ENCODE data around the gene CRAT.
A peak's percentile ranks its signal among the peaks of the same experiment; 100 is the strongest.

CRAT gene

DNA sequence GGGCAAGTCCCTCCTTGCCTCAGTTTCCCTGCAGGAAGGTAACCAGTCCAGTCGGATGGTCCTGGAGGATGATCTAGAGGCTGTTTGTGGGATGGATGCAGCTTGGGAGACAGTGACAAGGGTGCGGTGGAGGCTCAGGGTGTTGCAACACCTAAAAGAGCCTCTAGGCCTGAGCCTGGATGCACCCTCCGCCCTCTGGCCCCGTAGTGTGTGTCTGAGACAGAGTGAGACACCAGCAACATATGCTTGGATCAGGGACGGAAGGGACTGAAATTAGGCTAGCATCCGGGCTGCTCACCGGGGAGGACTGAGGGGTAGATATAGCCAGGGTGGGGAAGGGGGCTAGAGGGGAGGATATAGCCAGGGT, 1.1 kb downstream of the CRAT start:
- Mint-ChIP-seq H3K4me1 (peaks cover 19% of the 10 kb centered on the region), H3K4me3 (peak overlapping the region; percentile 96 to 98 (median 98)), H3K27me3 (ENCODE audit: low read depth) (no peaks in the 10 kb centered on the region), H3K27ac (peak overlapping the region; percentile 53 to 78 (median 72)), H3K36me3 (ENCODE audit: low read depth) (no peaks in the 10 kb centered on the region), H3K9me3 (no peaks in the 10 kb centered on the region)
- TF ChIP-seq, protein P1, sequence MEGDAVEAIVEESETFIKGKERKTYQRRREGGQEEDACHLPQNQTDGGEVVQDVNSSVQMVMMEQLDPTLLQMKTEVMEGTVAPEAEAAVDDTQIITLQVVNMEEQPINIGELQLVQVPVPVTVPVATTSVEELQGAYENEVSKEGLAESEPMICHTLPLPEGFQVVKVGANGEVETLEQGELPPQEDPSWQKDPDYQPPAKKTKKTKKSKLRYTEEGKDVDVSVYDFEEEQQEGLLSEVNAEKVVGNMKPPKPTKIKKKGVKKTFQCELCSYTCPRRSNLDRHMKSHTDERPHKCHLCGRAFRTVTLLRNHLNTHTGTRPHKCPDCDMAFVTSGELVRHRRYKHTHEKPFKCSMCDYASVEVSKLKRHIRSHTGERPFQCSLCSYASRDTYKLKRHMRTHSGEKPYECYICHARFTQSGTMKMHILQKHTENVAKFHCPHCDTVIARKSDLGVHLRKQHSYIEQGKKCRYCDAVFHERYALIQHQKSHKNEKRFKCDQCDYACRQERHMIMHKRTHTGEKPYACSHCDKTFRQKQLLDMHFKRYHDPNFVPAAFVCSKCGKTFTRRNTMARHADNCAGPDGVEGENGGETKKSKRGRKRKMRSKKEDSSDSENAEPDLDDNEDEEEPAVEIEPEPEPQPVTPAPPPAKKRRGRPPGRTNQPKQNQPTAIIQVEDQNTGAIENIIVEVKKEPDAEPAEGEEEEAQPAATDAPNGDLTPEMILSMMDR (IDR thresholded peaks at IDR 0.05; ENCODE audit: unreplicated experiment in 3 of 3), result no peak

DNA sequence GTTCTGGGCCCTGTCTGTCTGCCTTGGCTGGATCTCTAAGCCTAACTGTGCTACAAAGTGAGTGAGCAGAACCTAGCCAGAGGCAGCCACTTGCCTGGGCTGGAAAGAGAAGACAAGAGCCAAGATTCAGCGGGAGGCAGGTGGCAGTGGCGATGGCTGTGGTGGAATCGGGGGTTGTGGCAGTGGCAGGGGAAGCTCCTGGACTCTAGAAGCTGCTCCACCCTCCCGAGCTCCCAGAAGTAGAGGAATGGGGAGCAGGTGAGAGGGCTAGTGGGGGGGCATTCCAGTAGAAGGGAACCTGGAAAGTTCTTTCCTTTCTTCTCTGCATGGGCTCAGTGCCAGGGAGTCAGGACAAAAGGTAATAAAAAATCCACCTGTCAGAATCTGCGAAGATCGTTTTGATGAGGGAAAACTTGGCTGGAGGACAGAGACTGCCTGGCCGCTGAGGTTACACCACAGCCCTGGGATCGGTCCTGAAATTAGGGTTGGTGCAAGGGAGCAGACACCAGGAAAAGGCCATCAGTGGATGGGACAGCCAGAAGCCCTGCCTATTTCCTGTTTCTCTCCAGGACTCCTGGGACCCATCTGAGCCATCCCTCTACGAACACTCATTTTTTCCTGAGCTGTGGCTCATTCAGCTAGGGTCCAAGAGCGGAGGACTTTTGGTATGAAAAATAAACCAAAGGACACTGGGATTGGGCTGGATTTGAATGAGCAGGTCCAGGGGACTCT, 1.6 kb downstream of the CRAT start:
- Mint-ChIP-seq H3K27ac (peak overlapping the region; percentile 53 to 78 (median 72)), H3K27me3 (ENCODE audit: low read depth) (no peaks in the 10 kb centered on the region), H3K36me3 (ENCODE audit: low read depth) (no peaks in the 10 kb centered on the region), H3K4me3 (peak overlapping the region; percentile 96 to 98 (median 98)), H3K4me1 (peaks cover 16% of the 10 kb centered on the region), H3K9me3 (no peaks in the 10 kb centered on the region)
- TF ChIP-seq, protein P1 (IDR thresholded peaks at IDR 0.05; ENCODE audit: unreplicated experiment in 3 of 3), result no peak

DNA sequence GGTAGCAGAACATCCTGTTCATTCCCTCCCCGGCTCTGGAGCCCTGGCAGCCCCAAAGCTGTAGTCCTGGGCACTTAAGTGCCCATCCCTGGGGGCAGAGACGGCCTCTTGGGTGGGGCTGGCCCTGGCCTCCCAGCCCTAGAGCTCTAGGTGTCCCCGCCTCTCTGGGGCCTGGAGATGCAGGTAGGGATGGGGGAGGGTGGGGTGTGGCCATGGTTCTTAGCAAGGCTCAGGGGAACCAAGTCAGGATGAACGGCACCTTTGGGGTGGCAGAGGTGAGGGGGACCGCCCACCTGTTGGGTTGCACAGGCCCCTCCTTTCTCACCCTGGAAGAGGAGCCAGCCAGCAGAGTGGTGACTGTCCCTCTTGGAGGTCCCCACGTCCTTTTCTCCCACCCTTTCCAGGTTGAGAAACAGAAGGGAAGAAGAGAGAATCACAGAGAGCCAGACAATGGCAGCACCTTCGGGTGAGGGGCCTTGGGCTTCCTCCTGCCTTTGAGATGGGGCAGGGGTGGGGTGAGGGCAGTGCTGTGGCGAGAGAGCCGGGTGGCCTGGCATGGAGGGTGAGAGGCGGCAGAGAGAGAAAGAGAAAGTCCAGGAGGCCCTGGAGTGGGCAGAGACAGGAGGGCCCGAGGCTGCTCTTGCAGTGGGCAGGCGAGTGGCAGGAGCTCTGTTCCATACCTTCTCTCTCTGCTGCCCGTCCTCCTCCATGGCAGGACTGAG, 2.3 kb downstream of the CRAT start:
- TF ChIP-seq, protein P1 (IDR thresholded peaks at IDR 0.05; ENCODE audit: unreplicated experiment in 3 of 3), result no peak
- peak overlapping the region in 1 of 3 experiments; percentile 27 for H3K27ac Mint-ChIP-seq
- H3K27me3 Mint-ChIP-seq (ENCODE audit: low read depth), result no peaks in the 10 kb centered on the region
- no peaks in the 10 kb centered on the region for H3K9me3 Mint-ChIP-seq
- peak overlapping the region; percentile 96 to 98 (median 98) for H3K4me3 Mint-ChIP-seq
- H3K36me3 Mint-ChIP-seq (ENCODE audit: low read depth), result no peaks in the 10 kb centered on the region
- H3K4me1 Mint-ChIP-seq, result peaks cover 16% of the 10 kb centered on the region

DNA sequence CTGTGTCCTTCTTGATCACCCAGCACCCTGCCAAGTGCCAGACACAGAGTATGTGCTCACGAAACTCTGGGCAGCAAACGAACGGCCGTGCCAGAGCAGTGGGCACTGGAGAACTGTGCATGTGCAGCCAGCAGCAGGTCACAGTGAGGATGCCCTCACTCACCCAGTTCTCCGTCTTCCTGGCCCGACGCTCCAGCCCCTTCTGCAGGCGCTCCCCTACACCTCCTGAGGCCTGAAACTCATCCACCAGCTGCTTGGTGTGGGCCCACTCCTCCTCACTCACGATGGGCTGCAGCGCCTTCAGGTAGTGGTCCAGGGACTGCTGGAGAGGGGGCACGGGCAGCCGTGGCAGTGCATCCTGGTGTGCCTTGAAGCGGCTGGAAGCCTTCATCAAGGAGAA, 2.9 kb downstream of the CRAT start:
- TF ChIP-seq, protein P1 (IDR thresholded peaks at IDR 0.05; ENCODE audit: unreplicated experiment in 3 of 3), result no peak
- H3K27me3 Mint-ChIP-seq (ENCODE audit: low read depth), result no peaks in the 10 kb centered on the region
- no peak overlapping the region for H3K27ac Mint-ChIP-seq
- no peaks in the 10 kb centered on the region for H3K36me3 Mint-ChIP-seq (ENCODE audit: low read depth)
- H3K4me3 Mint-ChIP-seq, result no peak overlapping the region
- H3K4me1 Mint-ChIP-seq, result peaks cover 16% of the 10 kb centered on the region
- no peaks in the 10 kb centered on the region for H3K9me3 Mint-ChIP-seq

DNA sequence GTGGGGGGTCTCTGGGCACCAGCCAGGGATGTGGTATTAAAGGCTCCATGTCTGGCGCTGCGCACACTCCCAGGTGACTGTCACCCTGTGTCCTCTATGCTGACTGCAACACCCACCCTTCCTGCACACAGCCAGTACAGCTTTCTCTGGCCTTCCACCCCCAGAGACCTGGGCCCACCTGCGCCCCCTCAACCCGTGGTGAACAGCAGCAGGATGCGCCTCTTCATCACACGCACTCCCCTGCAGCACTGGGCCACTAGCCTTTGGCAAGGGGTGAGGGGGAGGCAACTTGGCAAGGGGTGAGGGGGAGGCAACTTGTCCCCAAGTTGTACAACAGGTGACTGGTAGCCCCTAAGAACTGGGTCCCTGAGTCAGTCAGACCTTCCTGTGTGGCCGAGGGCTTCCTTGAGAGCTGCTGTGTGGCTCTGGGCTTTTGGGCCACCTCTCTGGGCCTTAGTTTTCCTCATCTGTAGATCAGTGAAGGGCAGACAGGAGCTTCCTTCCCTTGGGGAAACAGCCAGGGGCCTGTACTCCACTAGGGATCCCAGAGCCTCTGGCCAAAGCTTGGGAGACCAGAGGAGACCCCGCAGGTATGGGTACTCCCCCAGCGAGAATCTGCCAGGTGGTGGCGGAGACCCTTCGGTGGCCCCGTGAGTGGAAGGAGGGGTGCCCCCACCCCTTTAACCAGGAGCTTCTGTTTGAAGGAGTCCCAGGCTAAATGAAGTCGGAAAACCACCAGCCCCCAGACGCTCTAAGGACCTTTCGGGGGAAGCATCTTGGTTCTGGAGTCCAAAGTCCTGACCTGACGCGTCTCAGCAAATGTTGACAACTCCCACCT, 4.5 kb downstream of the CRAT start:
- H3K27ac Mint-ChIP-seq, result peak overlapping the region in 1 of 3 experiments; percentile 34
- H3K4me1 Mint-ChIP-seq, result peaks cover 10% of the 10 kb centered on the region

More for the DNA sequence above, 4.5 kb downstream of the CRAT start:
- peak overlapping the region in 2 of 3 experiments; percentile 7 to 37 for H3K4me3 Mint-ChIP-seq
- H3K9me3 Mint-ChIP-seq, result no peaks in the 10 kb centered on the region
- H3K36me3 Mint-ChIP-seq (ENCODE audit: low read depth), result no peaks in the 10 kb centered on the region
- TF ChIP-seq, protein P1 (IDR thresholded peaks at IDR 0.05; ENCODE audit: unreplicated experiment in 3 of 3), result no peak
- H3K27me3 Mint-ChIP-seq (ENCODE audit: low read depth), result no peaks in the 10 kb centered on the region

Data from nephron (organoid).